ENCODE measurements around the gene POLE4.

GRCh38 chr2:75012080-75012479 is 53.6 kb downstream of the POLE4 start:
- TF ChIP-seq CTCF (conservative IDR thresholded peaks at IDR 0.05 in 1 of 2, IDR thresholded peaks at IDR 0.05 in 1 of 2; ENCODE audit: extremely low read depth in 1 of 2, insufficient read depth in 1 of 2, low read depth in 1 of 2, low read length in 2 of 2) (no peak), EZH2 (IDR thresholded peaks at IDR 0.05; ENCODE audit: borderline replicate concordance, low read length) (no peak)

Measured in mammary epithelial cell (primary cell).